ENCODE results near the gene PLCXD3.

DNA sequence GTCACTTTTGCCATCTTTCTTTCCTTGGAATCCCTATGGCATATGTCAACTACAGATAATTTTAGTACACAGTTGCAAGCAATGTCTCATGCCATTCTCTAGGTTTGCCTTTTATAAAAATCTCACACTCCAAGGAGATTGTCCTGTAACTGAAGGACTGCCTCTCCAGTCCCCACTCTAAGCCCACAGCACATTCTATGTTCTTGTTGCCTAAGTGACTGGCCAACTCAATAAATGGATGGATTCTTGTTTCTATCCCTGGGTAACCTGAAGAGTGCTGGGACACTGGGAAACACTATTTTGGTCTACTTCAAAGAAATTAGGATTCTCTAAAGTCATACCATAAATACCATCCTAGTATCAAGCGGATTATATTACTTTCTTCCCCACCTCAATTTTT, 145.0 kb downstream of the PLCXD3 start:
- TF ChIP-seq, protein P1, sequence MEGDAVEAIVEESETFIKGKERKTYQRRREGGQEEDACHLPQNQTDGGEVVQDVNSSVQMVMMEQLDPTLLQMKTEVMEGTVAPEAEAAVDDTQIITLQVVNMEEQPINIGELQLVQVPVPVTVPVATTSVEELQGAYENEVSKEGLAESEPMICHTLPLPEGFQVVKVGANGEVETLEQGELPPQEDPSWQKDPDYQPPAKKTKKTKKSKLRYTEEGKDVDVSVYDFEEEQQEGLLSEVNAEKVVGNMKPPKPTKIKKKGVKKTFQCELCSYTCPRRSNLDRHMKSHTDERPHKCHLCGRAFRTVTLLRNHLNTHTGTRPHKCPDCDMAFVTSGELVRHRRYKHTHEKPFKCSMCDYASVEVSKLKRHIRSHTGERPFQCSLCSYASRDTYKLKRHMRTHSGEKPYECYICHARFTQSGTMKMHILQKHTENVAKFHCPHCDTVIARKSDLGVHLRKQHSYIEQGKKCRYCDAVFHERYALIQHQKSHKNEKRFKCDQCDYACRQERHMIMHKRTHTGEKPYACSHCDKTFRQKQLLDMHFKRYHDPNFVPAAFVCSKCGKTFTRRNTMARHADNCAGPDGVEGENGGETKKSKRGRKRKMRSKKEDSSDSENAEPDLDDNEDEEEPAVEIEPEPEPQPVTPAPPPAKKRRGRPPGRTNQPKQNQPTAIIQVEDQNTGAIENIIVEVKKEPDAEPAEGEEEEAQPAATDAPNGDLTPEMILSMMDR (IDR thresholded peaks at IDR 0.05): no peak
- no peak for TF ChIP-seq TCF7L2 (IDR thresholded peaks at IDR 0.05; ENCODE audit: low read depth, low read length)
- no peak for TF ChIP-seq POLR2AphosphoS5 (IDR thresholded peaks at IDR 0.05; ENCODE audit: low read depth, low read length)
- TF ChIP-seq SIN3A (IDR thresholded peaks at IDR 0.05; ENCODE audit: borderline replicate concordance, insufficient read depth, low read depth, low read length): no peak

Measured in Panc1 (cell line).